Activated CD4-positive, alpha-beta T cell treated with anti-CD3 and anti-CD28 coated beads for 4 hours (primary cell): ENCODE measurements around the gene WDFY4.

Experiments
- DNase-seq, 2 donors: peaks; one replicate each; pipeline ENCODE4 v3.0.0-alpha.2; 2020

WDFY4 gene

GRCh38 chr10:48777110-48777509 lies 92.4 kb downstream of the WDFY4 start:
- DNase-seq = no peak

DNA sequence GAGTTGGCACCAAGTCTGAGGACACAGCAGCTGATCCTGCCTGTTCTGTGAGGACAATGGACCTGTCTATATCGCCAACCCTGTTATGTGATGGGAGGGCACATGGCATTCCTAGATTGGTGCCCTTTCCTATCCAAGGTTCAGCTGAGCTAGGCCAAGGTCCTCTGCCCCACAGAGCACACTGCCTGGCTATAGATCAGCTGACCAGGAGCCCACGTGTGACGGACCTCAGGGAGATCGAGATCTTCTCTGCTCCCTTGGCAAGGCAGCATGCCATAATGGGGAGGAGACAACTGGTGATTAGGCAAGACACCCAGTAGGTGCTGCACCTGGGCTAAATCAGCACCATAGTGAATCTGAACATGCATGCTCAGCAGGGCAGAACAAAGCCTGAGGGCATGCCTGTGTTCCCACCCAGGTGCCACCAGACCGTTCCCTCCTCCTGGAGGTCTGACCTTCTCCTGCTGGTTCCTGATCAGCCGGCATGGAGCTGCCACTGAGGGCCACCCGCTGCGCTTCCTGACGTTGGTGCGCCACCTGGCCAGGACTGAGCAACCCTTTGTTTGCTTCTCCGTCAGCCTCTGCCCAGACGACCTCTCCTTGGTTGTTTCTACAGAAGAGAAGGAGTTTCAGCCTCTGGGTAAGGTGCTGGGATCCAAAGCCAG lies 93.7 kb downstream of the WDFY4 start:
- no peak for DNase-seq

DNA sequence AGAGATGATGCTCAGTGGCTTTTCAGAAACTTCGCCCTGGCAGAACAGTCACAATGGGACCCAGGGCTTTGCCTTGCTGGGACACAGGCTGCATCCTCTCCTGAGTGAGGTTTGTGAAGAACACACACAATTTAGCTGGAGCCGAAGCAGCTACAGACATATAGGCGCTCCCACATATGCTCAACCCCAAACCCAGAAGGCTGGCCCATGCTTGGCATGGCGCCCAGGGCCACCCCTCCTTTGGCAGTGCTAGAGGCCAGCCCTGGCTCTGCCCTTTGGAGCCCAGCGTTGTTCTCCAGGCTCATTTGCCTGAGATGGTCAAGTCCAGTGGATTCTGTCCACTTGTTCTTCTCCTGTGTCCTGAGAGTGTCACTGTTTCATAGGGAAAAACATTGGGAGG lies 94.4 kb downstream of the WDFY4 start:
- DNase-seq = no peak

- no peak for DNase-seq
Observed at GRCh38 chr10:48779546-48780152, 95.0 kb downstream of the WDFY4 start.

DNA sequence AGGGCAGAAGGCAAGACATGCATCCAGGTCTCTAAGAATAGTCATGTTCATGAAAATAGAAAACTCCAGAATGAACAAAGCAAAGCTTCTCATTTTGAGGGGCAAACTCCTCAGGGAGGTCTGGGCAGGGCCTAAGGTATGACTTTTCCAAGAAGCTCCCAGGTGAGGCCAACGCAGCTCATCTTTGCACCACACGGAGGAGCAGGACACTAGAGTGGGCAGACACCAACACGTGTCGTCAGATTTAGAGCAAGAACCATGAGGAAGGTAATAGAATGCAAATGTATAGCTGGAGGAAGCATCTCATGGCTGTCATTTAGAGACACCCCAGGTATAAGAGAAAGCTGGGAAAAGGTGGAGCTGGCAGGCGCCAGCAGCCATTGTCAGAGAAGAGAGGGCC lies 95.7 kb downstream of the WDFY4 start:
- no peak for DNase-seq

- no peak for DNase-seq
Observed at GRCh38 chr10:48782386-48782785, 97.7 kb downstream of the WDFY4 start.

DNA sequence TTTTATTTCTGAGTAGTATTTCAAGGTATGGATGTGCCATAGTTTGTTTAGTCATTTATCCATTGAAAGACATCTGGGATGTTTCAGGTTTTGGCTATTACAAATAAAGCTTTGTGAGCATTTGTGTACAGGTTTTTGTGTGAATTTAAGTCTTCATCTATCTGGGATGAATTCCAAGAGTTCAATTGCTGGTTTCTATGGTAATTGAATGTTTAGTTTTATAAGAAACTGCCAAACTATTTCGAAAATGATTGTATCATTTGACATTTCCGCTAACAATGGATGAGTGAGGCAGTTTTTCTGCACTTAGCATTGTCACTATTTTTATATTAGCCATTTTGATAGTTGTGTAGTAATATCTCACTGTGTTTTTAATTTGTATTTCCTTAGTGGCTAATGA lies 99.4 kb downstream of the WDFY4 start:
- DNase-seq = no peak

- DNase-seq = no peak
Observed at GRCh38 chr10:48785796-48786195, 101.1 kb downstream of the WDFY4 start.

- DNase-seq = no peak
Observed at GRCh38 chr10:48786606-48787282, 102.1 kb downstream of the WDFY4 start.

DNA sequence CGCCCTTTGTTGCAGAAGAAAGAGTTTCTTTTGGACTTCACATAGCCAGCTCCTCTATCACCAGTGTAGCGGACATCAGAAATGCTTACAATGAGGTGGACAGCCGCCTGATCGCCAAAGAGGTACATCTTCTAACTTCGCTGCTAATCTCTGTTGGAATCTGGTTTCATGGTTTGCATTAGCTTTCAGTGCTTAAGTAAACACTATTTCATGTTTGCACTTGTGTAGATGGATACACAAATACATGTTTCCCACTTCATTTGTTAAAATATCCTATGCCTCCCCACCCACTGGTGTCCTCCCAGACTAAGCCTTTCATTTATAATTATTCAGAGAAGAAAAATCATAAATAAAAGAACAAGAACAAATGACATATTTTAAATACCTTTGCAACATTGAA lies 103.9 kb downstream of the WDFY4 start:
- no peak for DNase-seq

DNA sequence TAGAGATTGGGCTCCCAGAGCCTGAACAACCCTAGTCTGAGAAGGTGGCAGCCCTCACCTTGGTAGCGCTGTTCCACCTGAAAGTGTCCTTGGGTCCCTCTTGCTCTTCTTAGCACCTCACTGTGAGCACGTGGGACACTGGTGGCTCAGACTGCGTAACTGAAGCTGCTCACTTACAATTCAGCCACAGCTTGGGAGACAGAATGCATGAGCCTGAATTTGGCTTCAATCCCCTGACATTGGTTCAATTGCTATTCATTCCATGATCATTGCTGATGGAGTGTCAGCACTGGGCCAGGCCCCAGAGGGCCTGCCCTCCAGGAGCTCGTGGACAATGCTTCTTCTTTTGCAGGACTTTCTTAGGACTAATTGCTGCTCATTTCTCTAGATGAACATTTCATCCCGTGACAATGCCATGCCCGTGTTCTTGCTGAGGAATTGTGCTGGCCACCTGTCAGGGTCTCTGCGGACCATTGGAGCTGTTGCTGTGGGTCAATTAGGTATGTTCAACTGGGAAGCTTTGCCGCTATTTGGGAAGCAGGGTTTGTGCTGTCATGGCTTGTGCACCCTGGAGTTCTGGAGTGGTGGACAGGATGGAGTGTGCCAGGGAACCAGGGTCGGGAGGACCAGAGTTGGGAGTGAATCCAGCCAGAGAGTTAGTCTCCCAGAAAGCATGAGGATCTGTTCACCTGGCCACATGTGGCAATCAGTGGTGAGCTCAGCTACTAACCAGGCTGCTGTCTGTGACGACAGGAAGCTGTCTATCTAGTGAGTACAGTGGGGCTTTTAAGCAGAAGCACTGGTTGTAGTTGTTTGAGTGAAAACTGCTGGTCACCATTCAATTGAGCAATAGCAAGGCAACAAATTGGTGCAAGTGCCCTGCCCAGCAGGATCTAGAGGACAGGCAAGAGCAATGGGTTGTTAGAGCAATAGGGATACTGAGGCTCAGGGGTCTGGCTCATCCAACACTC lies 105.1 kb downstream of the WDFY4 start:
- no peak for DNase-seq

GRCh38 chr10:48790457-48791044 lies 105.9 kb downstream of the WDFY4 start:
- no peak for DNase-seq

GRCh38 chr10:48791267-48791928 lies 106.7 kb downstream of the WDFY4 start:
- DNase-seq = no peak

- DNase-seq = no peak
Observed at GRCh38 chr10:48792121-48792520, 107.4 kb downstream of the WDFY4 start.

GRCh38 chr10:48792687-48793096 lies 108.0 kb downstream of the WDFY4 start:
- no peak for DNase-seq

- DNase-seq = no peak
Observed at GRCh38 chr10:48794074-48794473, 109.4 kb downstream of the WDFY4 start.

DNA sequence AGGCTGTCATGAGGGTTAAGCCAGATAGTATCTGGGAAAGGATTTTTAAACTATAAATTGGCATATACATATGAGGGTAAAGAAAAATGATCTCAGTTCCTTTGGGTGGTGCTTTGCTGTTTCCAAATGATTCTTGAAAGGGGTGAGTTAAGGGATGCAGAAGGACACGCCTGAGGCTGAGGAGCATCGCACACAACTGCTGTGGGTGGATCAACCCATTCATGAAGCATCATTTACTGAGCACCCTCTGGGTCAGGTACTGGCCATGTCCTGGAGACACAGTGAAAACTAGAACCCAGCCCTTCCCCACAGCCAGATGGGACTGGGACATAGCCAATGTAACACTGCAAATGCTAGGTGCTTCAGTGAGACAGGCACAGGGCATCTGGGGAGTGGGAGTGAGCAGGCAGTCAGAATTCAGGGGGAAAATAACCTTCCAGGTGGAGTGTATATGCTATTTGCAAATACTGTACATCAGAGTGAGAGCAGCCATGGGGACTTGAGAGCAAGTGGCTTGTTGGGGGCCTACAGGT lies 112.1 kb downstream of the WDFY4 start:
- DNase-seq = no peak

DNA sequence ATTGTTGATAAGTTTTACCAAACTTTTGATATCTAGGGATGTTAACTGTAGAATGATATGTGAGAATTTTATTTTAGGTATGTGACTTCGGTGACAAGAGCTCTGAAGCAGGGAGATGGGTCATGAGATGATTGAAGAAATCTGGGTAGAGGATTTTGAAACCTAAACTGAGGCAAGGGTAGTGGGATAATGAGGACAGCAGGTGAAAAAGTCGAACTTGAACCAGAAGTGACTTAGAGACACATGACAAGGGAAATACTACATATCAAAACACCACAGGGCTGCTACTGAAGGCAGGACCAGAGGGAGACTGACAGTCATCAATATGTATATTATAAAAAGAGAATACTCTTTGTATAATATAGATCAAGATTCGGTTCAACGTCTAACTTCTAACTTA lies 113.2 kb downstream of the WDFY4 start:
- DNase-seq = no peak

- DNase-seq = no peak
Observed at GRCh38 chr10:48798481-48799254, 114.0 kb downstream of the WDFY4 start.

DNA sequence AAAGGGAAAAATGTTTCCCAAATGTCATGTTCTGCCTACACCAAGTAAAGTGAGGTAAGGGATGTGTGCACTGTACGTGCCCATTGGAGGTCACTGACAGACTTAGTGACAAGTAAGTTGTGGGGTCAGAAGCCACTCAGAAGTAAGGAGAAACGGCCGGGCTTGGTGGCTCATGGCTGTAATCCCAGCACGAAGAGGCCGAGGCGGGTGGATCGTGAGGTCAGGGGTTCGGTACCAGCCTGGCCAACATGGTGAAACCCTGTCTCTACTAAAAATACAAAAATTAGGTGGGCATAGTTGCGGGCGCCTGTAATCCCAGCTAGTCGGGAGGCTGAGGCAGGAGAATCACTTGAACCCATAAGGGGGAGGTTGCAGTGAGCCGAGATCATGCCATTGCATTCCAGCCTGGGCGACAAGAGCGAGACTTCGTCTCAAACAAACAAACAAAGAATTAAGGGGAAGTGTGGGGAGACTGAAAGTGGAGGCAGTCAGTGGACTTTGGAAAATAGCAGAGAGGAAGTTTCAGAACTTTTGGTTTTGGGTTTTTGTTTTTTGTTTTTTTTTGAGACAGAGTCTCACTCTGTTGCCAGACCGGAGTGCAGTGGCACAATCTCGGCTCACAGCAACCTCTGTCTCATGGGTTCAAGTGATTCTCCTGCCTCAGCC lies 114.8 kb downstream of the WDFY4 start:
- no peak for DNase-seq
